H1 (cell line): ENCODE data around the gene CNFN. TPM values are rescaled to one million over a fixed set of nuclear protein-coding genes. Genes with fewer than 3 reads are reported as not detected.

Experiments
- polyA plus RNA-seq, 7 experiments: library from polyadenylated mRNA; depleted of rRNA in 3 of 7; stranded (reverse) in 5 of 7; unstranded in 2 of 7; fragments of >200 nt in 5 of 7; fragments of 200-250 nt in 2 of 7; gene quantifications; 1 replicate in 5 of 7; 2 replicates in 1 of 7; 4 replicates in 1 of 7; pipeline versions ENCODE4 v1.2.1 to v1.2.3, GENCODE V29; 2011 to 2013; ENCODE audit warnings: missing spikeins in 2 of 7, mixed read lengths in 2 of 7
- total RNA-seq: library from RNA; stranded (reverse); fragmentation: NEBNext Ultra II Directional; extraction: Animal tissue kit (Norgen Biotek cat#: 25700); gene quantifications from 2 replicates; pipeline ENCODE4 v1.2.1, GENCODE V29; 2021
- TF ChIP-seq, protein P1 (sequence below), 3 experiments: IDR thresholded peaks; 1 replicate in 2 of 3; 2 replicates in 1 of 3; pipeline versions ENCODE4 v1.5.1 to v1.6.1; 2011; ENCODE audit warnings: low read length in 3 of 3, mild to moderate bottlenecking in 3 of 3, inconsistent platforms in 2 of 3, low read depth in 1 of 3, moderate library complexity in 1 of 3; ENCODE audit not compliant: insufficient read depth in 1 of 3; ENCODE audit errors: control extremely low read depth in 1 of 3

Gene CNFN
- total and polyA plus RNA-seq, 2 of the 8 experiments (the other 6 are each of a cell fraction or from before 2014, with no cell fraction given), result 8.9 to 31.5 TPM

DNA sequence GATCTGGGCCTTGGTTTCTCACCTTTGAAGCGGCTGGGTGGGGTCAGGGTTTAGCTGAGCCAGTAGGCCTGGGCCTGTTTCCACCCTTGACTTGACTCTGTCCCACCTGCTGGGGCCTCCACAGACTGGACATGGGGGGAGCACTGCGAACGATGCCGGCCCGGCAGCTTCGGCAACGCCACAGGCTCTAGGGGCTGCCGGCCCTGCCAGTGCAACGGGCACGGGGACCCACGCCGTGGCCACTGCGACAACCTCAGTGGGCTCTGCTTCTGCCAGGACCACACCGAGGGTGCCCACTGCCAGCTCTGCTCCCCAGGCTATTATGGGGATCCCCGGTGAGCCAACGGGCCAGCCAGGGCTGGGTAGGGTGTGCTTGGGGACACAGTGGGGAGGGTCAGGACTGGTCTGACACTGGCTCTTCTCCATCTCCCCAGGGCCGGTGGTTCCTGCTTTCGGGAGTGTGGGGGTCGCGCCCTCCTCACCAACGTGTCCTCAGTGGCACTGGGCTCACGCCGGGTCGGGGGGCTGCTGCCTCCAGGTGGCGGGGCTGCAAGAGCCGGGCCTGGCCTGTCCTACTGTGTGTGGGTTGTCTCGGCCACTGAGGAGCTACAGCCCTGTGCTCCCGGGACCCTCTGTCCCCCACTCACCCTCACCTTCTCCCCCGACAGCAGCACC is 36.6 kb downstream of the CNFN start (continued):
- TF ChIP-seq, protein P1, sequence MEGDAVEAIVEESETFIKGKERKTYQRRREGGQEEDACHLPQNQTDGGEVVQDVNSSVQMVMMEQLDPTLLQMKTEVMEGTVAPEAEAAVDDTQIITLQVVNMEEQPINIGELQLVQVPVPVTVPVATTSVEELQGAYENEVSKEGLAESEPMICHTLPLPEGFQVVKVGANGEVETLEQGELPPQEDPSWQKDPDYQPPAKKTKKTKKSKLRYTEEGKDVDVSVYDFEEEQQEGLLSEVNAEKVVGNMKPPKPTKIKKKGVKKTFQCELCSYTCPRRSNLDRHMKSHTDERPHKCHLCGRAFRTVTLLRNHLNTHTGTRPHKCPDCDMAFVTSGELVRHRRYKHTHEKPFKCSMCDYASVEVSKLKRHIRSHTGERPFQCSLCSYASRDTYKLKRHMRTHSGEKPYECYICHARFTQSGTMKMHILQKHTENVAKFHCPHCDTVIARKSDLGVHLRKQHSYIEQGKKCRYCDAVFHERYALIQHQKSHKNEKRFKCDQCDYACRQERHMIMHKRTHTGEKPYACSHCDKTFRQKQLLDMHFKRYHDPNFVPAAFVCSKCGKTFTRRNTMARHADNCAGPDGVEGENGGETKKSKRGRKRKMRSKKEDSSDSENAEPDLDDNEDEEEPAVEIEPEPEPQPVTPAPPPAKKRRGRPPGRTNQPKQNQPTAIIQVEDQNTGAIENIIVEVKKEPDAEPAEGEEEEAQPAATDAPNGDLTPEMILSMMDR (IDR thresholded peaks at IDR 0.05; ENCODE audit: control extremely low read depth in 1 of 3, insufficient read depth in 1 of 3, low read depth in 1 of 3, low read length in 3 of 3), result no peak
